Neural progenitor cell (in vitro differentiated cells): ENCODE measurements around the gene SNAI1. TPM values are rescaled to one million over a fixed set of nuclear protein-coding genes. Genes with fewer than 3 reads are reported as not detected.

Experiments
- DNase-seq: peaks from one replicate; pipeline ENCODE4 v3.0.0-alpha.2; 2016; ENCODE audit warnings: low spot score
- H2AFZ ChIP-seq: fragments of 200-600 bp; sonication (generic); replicated peaks from 2 replicates; pipeline ENCODE4 v1.6.1; 2016; ENCODE audit warnings: antibody characterized with exemption
- H3F3A ChIP-seq: fragments of 200-600 bp; sonication (generic); 2 replicates; pipeline ENCODE4 v1.6.1; 2016; ENCODE audit warnings: antibody characterized with exemption, low read depth
- H3K27ac ChIP-seq: fragments of 200-600 bp; sonication (generic); 2 replicates; pipeline ENCODE4 v1.5.1; 2016; ENCODE audit warnings: mild to moderate bottlenecking
- H3K27me3 ChIP-seq: fragments of 200-600 bp; sonication (generic); 2 replicates; pipeline ENCODE4 v1.6.1; 2016; ENCODE audit warnings: mild to moderate bottlenecking, moderate library complexity
- H3K36me3 ChIP-seq: fragments of 200-600 bp; sonication (generic); 2 replicates; pipeline ENCODE4 v1.5.1; 2016
- H3K4me1 ChIP-seq: fragments of 200-600 bp; sonication (generic); 2 replicates; pipeline ENCODE4 v1.6.1; 2016; ENCODE audit warnings: mixed run types
- H3K4me2 ChIP-seq: fragments of 200-600 bp; sonication (generic); 2 replicates; pipeline ENCODE4 v1.6.1; 2016
- H3K4me3 ChIP-seq: fragments of 200-600 bp; sonication (generic); 2 replicates; pipeline ENCODE4 v1.5.1; 2016
- H3K79me2 ChIP-seq: fragments of 200-600 bp; sonication (generic); 2 replicates; pipeline ENCODE4 v1.6.1; 2016; ENCODE audit warnings: low read depth
- H3K9ac ChIP-seq: fragments of 200-600 bp; sonication (generic); 2 replicates; pipeline ENCODE4 v1.6.1; 2016
- H3K9me3 ChIP-seq: fragments of 200-600 bp; sonication (generic); 2 replicates; pipeline ENCODE4 v1.5.1; 2016; ENCODE audit warnings: low read depth
- H4K20me1 ChIP-seq: fragments of 200-600 bp; sonication (generic); 2 replicates; pipeline ENCODE4 v1.6.1; 2016; ENCODE audit warnings: low read depth
- H3K27ac Mint-ChIP-seq: 3 replicates; pipeline ENCODE4 v1.8.0; 2021; ENCODE audit warnings: mixed read lengths
- H3K27me3 Mint-ChIP-seq: 2 replicates; pipeline ENCODE4 v1.8.0; 2022; ENCODE audit warnings: low read depth, mild to moderate bottlenecking, inconsistent platforms, moderate library complexity, mixed read lengths; ENCODE audit not compliant: insufficient read depth
- H3K36me3 Mint-ChIP-seq: 3 replicates; pipeline ENCODE4 v1.8.0; 2021; ENCODE audit warnings: mixed read lengths
- H3K4me1 Mint-ChIP-seq: 3 replicates; pipeline ENCODE4 v1.8.0; 2021; ENCODE audit warnings: mixed read lengths
- H3K4me3 Mint-ChIP-seq: 3 replicates; pipeline ENCODE4 v1.8.0; 2021; ENCODE audit warnings: mild to moderate bottlenecking, moderate library complexity, mixed read lengths
- H3K9me3 Mint-ChIP-seq: 3 replicates; pipeline ENCODE4 v1.8.0; 2020; ENCODE audit warnings: mixed read lengths
- EZH2 ChIP-seq: fragments of 200-600 bp; sonication (generic); IDR thresholded peaks from 2 replicates; pipeline ENCODE4 v1.6.1; 2017; ENCODE audit warnings: antibody characterized with exemption, mild to moderate bottlenecking, moderate library complexity
- EZH2phosphoT487 ChIP-seq: fragments of 200-600 bp; sonication (generic); IDR thresholded peaks from 2 replicates; pipeline ENCODE4 v1.6.1; 2017; ENCODE audit warnings: antibody characterized with exemption
- total RNA-seq: library from RNA; depleted of rRNA; stranded (reverse); fragments of >200 nt; gene quantifications from 2 replicates; pipeline ENCODE4 v1.2.3, GENCODE V29; 2015; ENCODE audit warnings: low replicate concordance
- TF ChIP-seq, protein P1 (sequence below): fragments of 200-600 bp; sonication (generic); IDR thresholded peaks from 2 replicates; pipeline ENCODE4 v1.5.1; 2017; ENCODE audit warnings: antibody characterized with exemption, mild to moderate bottlenecking

Gene SNAI1
- total RNA-seq, 1 donor from 2014 or later, result 1.1 TPM

DNA sequence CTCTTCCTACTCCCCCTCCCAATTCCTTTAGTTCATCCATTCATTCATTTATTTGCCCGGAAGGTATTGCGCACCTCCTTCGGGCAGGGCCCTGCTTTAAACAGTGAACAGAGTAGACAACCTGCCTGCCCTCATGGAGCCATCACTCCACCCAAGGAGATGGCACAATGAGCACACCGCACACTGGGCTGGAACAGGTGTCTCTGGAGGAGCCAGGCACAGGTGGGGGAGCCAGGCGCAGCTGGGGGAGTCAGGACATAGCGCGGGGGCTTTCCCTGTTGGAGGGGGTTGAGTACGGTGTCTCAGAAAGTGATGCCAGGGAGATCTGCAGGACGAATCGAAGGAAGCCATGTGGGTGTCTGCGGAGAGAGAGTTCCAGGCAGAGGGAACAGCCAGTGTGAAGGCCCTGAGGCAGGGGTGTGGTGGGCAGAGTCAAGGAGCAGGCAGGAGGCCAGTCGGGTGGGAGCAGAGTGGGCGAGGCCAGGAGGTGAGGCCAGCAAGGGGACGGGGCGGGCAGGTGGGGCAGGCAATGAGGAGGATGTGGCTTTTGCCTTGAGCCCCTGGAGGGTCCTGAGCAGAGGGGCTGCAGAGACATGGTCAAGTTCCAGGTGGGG lies 46.4 kb downstream of the SNAI1 start:
- no peaks in the 10 kb centered on the region for H3F3A ChIP-seq
- H3K27ac Mint-ChIP-seq, result peak overlapping the region; percentile 51
- TF ChIP-seq, protein P1, sequence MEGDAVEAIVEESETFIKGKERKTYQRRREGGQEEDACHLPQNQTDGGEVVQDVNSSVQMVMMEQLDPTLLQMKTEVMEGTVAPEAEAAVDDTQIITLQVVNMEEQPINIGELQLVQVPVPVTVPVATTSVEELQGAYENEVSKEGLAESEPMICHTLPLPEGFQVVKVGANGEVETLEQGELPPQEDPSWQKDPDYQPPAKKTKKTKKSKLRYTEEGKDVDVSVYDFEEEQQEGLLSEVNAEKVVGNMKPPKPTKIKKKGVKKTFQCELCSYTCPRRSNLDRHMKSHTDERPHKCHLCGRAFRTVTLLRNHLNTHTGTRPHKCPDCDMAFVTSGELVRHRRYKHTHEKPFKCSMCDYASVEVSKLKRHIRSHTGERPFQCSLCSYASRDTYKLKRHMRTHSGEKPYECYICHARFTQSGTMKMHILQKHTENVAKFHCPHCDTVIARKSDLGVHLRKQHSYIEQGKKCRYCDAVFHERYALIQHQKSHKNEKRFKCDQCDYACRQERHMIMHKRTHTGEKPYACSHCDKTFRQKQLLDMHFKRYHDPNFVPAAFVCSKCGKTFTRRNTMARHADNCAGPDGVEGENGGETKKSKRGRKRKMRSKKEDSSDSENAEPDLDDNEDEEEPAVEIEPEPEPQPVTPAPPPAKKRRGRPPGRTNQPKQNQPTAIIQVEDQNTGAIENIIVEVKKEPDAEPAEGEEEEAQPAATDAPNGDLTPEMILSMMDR, result no peak
- TF ChIP-seq EZH2phosphoT487 (no peak), EZH2 (no peak)
- DNase-seq, result no peak
- no peaks in the 10 kb centered on the region for H3K27me3 ChIP-seq
- H3K4me1 Mint-ChIP-seq, result peaks cover 27% of the 10 kb centered on the region
- H3K4me3 Mint-ChIP-seq, result no peak overlapping the region
- no peak overlapping the region for H2AFZ ChIP-seq
- no peaks in the 10 kb centered on the region for H3K36me3 ChIP-seq
- no peaks in the 10 kb centered on the region for H3K79me2 ChIP-seq
- H3K9ac ChIP-seq, result no peak overlapping the region
- H3K9me3 Mint-ChIP-seq, result no peaks in the 10 kb centered on the region
- H3K27me3 Mint-ChIP-seq, result peaks cover 20% of the 10 kb centered on the region
- no peak overlapping the region for H3K4me2 ChIP-seq
- no peaks in the 10 kb centered on the region for H3K9me3 ChIP-seq
- peaks cover 15% of the 10 kb centered on the region for H3K4me1 ChIP-seq
- H3K4me3 ChIP-seq, result no peak overlapping the region
- H4K20me1 ChIP-seq, result no peaks in the 10 kb centered on the region
- H3K27ac ChIP-seq, result no peak overlapping the region
- no peaks in the 10 kb centered on the region for H3K36me3 Mint-ChIP-seq

DNA sequence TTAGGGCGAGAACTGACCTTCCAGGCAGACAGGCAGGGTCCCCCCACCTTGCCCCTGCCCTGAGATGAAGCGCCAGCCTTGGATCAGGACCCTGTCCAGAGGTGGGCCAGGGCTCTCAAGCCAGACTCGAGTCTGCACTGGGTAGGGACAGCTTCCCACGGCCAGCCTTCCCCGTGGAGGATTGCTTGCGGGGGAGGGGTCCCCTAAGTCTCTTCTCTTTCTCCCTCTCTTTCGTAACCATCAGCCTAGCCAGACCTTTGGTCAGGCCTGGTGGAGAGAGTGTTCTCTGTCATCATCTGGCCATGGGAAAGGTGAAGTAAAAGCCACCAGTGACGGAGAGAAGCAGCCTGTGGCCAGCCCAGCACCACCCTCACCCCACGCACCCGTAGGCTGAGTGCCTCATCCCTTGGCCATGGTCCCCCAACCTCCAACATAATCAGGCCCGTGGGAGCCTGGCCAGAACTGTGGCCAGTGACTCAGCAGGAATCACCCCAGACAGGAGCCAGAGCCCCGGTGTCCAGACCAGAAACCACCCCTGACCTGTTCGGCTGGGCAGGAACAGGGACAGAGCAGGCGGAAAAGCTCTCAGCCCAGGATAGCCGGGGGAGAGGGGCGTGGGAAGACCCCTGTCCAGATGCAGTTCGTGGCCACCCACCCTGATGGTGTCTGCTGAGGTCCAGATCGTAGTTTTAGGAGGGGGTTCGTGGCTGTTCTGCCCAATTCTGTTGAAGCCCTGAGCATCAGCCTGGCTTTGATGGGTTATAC lies 47.1 kb downstream of the SNAI1 start:
- no peak for TF ChIP-seq EZH2phosphoT487
- TF ChIP-seq, protein P1, result no peak
- TF ChIP-seq EZH2, result no peak
- H3K9me3 ChIP-seq, result no peaks in the 10 kb centered on the region
- peaks cover 15% of the 10 kb centered on the region for H3K4me1 ChIP-seq
- H3F3A ChIP-seq, result no peaks in the 10 kb centered on the region
- no peak overlapping the region for H3K9ac ChIP-seq
- no peak overlapping the region for H3K4me3 ChIP-seq
- Mint-ChIP-seq H3K4me1 (peaks cover 29% of the 10 kb centered on the region), H3K27me3 (peaks cover 17% of the 10 kb centered on the region), H3K27ac (peak overlapping the region; percentile 77), H3K4me3 (no peak overlapping the region), H3K36me3 (no peaks in the 10 kb centered on the region), H3K9me3 (no peaks in the 10 kb centered on the region)
- DNase-seq, result no peak
- H3K4me2 ChIP-seq, result no peak overlapping the region
- no peaks in the 10 kb centered on the region for H3K79me2 ChIP-seq
- no peaks in the 10 kb centered on the region for H3K27me3 ChIP-seq
- H4K20me1 ChIP-seq, result no peaks in the 10 kb centered on the region
- H3K36me3 ChIP-seq, result no peaks in the 10 kb centered on the region
- no peak overlapping the region for H2AFZ ChIP-seq
- H3K27ac ChIP-seq, result no peak overlapping the region

DNA sequence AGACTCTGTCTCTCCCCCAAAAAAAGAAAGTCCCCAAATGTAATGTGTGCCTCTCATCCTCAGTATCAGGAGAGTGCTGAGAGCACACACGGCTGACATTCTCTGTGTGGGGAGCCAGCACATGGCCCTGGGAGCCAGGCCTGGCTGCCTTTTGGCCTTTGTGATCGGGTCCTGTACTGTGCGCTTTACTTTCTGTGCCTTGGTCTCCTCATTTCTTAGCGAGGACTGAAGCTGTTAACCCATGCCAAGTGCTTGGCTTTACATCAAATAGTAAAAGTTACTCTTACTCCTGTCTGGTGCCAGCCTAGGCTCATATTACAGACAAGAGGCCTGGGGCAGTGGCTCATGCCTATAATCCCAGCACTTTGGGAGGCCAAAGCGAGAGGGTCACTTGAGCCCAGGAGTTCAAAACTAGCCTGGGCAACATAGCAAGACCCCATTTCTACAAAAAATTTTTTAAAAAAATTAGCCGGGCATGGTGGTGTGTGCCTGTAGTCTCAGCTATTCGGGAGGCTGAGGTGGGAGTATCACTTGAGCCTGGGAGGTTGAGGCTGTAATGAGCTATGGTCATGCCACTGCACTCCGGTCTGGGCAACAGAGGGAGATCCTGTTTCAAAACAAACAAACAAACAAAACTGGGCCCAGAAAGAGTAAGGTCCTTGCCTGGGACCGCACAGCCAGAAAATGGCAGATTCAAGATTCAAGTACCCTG lies 50.3 kb downstream of the SNAI1 start:
- TF ChIP-seq EZH2 (no peak), EZH2phosphoT487 (no peak)
- TF ChIP-seq, protein P1, result no peak
- Histone ChIP-seq H3K4me2 (no peak overlapping the region), H3K36me3 (no peaks in the 10 kb centered on the region), H3K27ac (no peak overlapping the region), H2AFZ (no peak overlapping the region), H3F3A (no peaks in the 10 kb centered on the region), H3K79me2 (no peaks in the 10 kb centered on the region), H3K9me3 (no peaks in the 10 kb centered on the region), H3K27me3 (no peaks in the 10 kb centered on the region), H3K4me1 (peaks cover 9% of the 10 kb centered on the region), H3K4me3 (no peak overlapping the region), H3K9ac (no peak overlapping the region), H4K20me1 (no peaks in the 10 kb centered on the region)
- H3K4me3 Mint-ChIP-seq, result no peak overlapping the region
- peak overlapping the region; percentile 29 for H3K27ac Mint-ChIP-seq
- H3K36me3 Mint-ChIP-seq, result no peaks in the 10 kb centered on the region
- peaks cover 7% of the 10 kb centered on the region for H3K27me3 Mint-ChIP-seq
- DNase-seq, result no peak
- peaks cover 24% of the 10 kb centered on the region for H3K4me1 Mint-ChIP-seq
- no peaks in the 10 kb centered on the region for H3K9me3 Mint-ChIP-seq
